ENCODE measurements around the gene PDE11A. TPM values are rescaled to one million over a fixed set of nuclear protein-coding genes. Genes with fewer than 3 reads are reported as not detected.
A peak's percentile ranks its signal among the peaks of the same experiment; 100 is the strongest.

PDE11A gene
- total and polyA plus RNA-seq, 2 of the 13 experiments (the other 11 are each of a cell fraction or from before 2014, with no cell fraction given): 1.2 to 1.7 TPM

GRCh38 chr2:178112202-178113152 lies 39.9 kb upstream of the PDE11A start, which contains the start of gene RBM45 (continued):
- TF ChIP-seq PRPF4 (IDR thresholded peaks at IDR 0.05; ENCODE audit: low read depth, low read length, poor library complexity, severe bottlenecking) (no peak), HDAC1 (CRISPR knock-in tag; IDR thresholded peaks at IDR 0.05) (peak; percentile 98), ZSCAN20 (CRISPR knock-in tag; IDR thresholded peaks at IDR 0.05; ENCODE audit: borderline replicate concordance) (no peak; the same call in 1 of the 2 replicates), ZMYM3 (CRISPR knock-in tag; IDR thresholded peaks at IDR 0.05) (peak; percentile 74; the same call in 1 of the 2 replicates), ATF1 (CRISPR knock-in tag; IDR thresholded peaks at IDR 0.05) (no peak), JARID2 (CRISPR knock-in tag; IDR thresholded peaks at IDR 0.05; ENCODE audit: insufficient replicate concordance) (no peak), ZNF263 (CRISPR knock-in tag; IDR thresholded peaks at IDR 0.05) (peak; percentile 100), ATF2 (CRISPR knock-in tag; IDR thresholded peaks at IDR 0.05) (peak; percentile 87), HNF4A (CRISPR knock-in tag; IDR thresholded peaks at IDR 0.05) (peak; percentile 33), ZNF556 (CRISPR knock-in tag; IDR thresholded peaks at IDR 0.05; ENCODE audit: borderline replicate concordance) (peak; percentile 98), NCOA5 (CRISPR knock-in tag; IDR thresholded peaks at IDR 0.05) (no peak), TP53 (CRISPR knock-in tag; conservative IDR thresholded peaks at IDR 0.05) (no peak), KLF6 (CRISPR knock-in tag; IDR thresholded peaks at IDR 0.05) (peak; percentile 99), ZKSCAN1 (IDR thresholded peaks at IDR 0.05; ENCODE audit: low read length) (peak; percentile 67; the same call in 1 of the 2 replicates), ZNF232 (CRISPR knock-in tag; IDR thresholded peaks at IDR 0.05; ENCODE audit: borderline replicate concordance) (no peak; the same call in 1 of the 2 replicates), GATA4 (IDR thresholded peaks at IDR 0.05; ENCODE audit: borderline replicate concordance, low read depth) (peak; percentile 64; the same call in 1 of the 2 replicates)
- TF ChIP-seq, protein P1, sequence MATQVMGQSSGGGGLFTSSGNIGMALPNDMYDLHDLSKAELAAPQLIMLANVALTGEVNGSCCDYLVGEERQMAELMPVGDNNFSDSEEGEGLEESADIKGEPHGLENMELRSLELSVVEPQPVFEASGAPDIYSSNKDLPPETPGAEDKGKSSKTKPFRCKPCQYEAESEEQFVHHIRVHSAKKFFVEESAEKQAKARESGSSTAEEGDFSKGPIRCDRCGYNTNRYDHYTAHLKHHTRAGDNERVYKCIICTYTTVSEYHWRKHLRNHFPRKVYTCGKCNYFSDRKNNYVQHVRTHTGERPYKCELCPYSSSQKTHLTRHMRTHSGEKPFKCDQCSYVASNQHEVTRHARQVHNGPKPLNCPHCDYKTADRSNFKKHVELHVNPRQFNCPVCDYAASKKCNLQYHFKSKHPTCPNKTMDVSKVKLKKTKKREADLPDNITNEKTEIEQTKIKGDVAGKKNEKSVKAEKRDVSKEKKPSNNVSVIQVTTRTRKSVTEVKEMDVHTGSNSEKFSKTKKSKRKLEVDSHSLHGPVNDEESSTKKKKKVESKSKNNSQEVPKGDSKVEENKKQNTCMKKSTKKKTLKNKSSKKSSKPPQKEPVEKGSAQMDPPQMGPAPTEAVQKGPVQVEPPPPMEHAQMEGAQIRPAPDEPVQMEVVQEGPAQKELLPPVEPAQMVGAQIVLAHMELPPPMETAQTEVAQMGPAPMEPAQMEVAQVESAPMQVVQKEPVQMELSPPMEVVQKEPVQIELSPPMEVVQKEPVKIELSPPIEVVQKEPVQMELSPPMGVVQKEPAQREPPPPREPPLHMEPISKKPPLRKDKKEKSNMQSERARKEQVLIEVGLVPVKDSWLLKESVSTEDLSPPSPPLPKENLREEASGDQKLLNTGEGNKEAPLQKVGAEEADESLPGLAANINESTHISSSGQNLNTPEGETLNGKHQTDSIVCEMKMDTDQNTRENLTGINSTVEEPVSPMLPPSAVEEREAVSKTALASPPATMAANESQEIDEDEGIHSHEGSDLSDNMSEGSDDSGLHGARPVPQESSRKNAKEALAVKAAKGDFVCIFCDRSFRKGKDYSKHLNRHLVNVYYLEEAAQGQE (IDR thresholded peaks at IDR 0.05; ENCODE audit: borderline replicate concordance in 1 of 2, low read depth in 1 of 2, low read length in 2 of 2): peak; percentile 60 to 92
- TF ChIP-seq, protein P2, sequence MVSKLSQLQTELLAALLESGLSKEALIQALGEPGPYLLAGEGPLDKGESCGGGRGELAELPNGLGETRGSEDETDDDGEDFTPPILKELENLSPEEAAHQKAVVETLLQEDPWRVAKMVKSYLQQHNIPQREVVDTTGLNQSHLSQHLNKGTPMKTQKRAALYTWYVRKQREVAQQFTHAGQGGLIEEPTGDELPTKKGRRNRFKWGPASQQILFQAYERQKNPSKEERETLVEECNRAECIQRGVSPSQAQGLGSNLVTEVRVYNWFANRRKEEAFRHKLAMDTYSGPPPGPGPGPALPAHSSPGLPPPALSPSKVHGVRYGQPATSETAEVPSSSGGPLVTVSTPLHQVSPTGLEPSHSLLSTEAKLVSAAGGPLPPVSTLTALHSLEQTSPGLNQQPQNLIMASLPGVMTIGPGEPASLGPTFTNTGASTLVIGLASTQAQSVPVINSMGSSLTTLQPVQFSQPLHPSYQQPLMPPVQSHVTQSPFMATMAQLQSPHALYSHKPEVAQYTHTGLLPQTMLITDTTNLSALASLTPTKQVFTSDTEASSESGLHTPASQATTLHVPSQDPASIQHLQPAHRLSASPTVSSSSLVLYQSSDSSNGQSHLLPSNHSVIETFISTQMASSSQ (IDR thresholded peaks at IDR 0.05; ENCODE audit: low read depth): no peak
- TF ChIP-seq, protein P2 (CRISPR knock-in tag; IDR thresholded peaks at IDR 0.05; ENCODE audit: borderline replicate concordance): peak; percentile 78; the same call in 1 of the 2 replicates
